Testis (tissue), 3 donors: ENCODE measurements around the gene NRSN1. TPM values are rescaled to one million over a fixed set of nuclear protein-coding genes. Genes with fewer than 3 reads are reported as not detected.
"Not testable (repeated sequence)": the region's sequence is repeated elsewhere in the genome, so short reads cannot be mapped to it uniquely, and the experiment has no call there.

Experiments
- DNase-seq: peaks from one replicate; pipeline ENCODE4 v3.0.0-alpha.2; 2019
- H3K27ac ChIP-seq, 2 donors: fragments of 200-600 bp; sonication (generic); one replicate each; pipeline ENCODE4 v1.5.1; 2019
- H3K27me3 ChIP-seq: fragments of 200-600 bp; sonication (generic); one replicate; pipeline ENCODE4 v1.5.1; 2019
- H3K36me3 ChIP-seq: fragments of 200-600 bp; sonication (generic); one replicate; pipeline ENCODE4 v1.5.1; 2017; ENCODE audit warnings: low read depth; ENCODE audit errors: missing control alignments
- H3K4me1 ChIP-seq: fragments of 200-600 bp; sonication (generic); one replicate; pipeline ENCODE4 v1.5.1; 2019
- H3K4me3 ChIP-seq, 2 donors: fragments of 200-600 bp; sonication (generic); one replicate each; pipeline ENCODE4 v1.5.1; 2017 to 2019
- H3K9me3 ChIP-seq: fragments of 200-600 bp; sonication (generic); one replicate; pipeline ENCODE4 v1.5.1; 2017
- POLR2A ChIP-seq: fragments of 450-650 bp; IDR thresholded peaks from one replicate; pipeline ENCODE4 v1.6.1; 2017; ENCODE audit warnings: antibody characterized with exemption, mild to moderate bottlenecking, moderate library complexity
- WGBS, 2 donors: methylation state at CpG; one replicate each; pipeline ENCODE4 v1.1.5; 2018; 5-methylcytosine and 5-hydroxymethylcytosine counted together
- intact Hi-C: fragments of 100-400 bp; cut with DNase I; formaldehyde crosslinking; loops from one replicate; pipeline ENCODE4 v1.15.1; 2023; ENCODE audit warnings: low total_unique reads
- polyA plus RNA-seq: library from polyadenylated mRNA; stranded (reverse); fragments of 350-450 nt; fragmentation: Illumina TruSeq; extraction: RNeasy Lipid Tissue Mini Kit (QIAGEN cat#74804); gene quantifications from one replicate; pipeline ENCODE4 v1.2.3, GENCODE V29; 2014; ENCODE audit warnings: low read depth, low replicate concordance; ENCODE audit not compliant: insufficient read depth
- total RNA-seq, 2 donors: library from RNA; depleted of rRNA; stranded (reverse); fragments of >200 nt; gene quantifications; one replicate each; pipeline ENCODE4 v1.2.3, GENCODE V29; 2016
- TF ChIP-seq, protein P1 (sequence below), 3 experiments: fragments of 450-650 bp in 2 of 3; fragments of 200-600 bp in 1 of 3; sonication (generic) in 1 of 3; IDR thresholded peaks; one replicate each; pipeline ENCODE4 v1.5.1; 2016 to 2019; ENCODE audit warnings: antibody characterized with exemption in 3 of 3, mild to moderate bottlenecking in 2 of 3, moderate library complexity in 1 of 3

The NRSN1 gene
- total and polyA plus RNA-seq, 3 donors from 2014 or later: 0.37 to 0.42 TPM; not detected in 1

DNA sequence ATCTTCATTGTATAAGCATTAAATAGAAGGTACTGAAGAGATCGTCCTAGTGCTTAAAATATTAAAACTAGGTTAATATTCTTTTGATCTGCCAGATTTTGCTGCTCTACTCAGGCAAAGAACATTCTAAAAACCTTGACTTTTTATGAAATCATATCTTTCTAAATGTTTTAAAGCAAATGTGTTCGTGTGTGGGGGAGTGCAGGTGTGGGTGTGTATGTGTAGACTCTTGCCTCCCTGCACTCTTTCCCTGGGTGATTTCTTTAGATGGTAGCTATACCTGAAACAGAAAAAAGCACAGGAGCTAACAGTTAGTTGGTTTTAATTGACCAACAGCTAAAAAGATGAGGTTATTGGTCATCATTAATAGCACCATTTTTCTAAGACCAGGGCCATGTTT is 5.7 kb downstream of the NRSN1 start:
- Histone ChIP-seq H3K9me3 (no peaks in the 10 kb centered on the region), H3K36me3 (no peaks in the 10 kb centered on the region), H3K4me1 (no peaks in the 10 kb centered on the region), H3K27me3 (no peaks in the 10 kb centered on the region), H3K4me3 (no peak overlapping the region), H3K27ac (no peak overlapping the region)
- WGBS, 2 donors: 69 to 81% methylated on average over 2 of the region's 2 CpGs
- no peak for TF ChIP-seq POLR2A
- TF ChIP-seq, protein P1, sequence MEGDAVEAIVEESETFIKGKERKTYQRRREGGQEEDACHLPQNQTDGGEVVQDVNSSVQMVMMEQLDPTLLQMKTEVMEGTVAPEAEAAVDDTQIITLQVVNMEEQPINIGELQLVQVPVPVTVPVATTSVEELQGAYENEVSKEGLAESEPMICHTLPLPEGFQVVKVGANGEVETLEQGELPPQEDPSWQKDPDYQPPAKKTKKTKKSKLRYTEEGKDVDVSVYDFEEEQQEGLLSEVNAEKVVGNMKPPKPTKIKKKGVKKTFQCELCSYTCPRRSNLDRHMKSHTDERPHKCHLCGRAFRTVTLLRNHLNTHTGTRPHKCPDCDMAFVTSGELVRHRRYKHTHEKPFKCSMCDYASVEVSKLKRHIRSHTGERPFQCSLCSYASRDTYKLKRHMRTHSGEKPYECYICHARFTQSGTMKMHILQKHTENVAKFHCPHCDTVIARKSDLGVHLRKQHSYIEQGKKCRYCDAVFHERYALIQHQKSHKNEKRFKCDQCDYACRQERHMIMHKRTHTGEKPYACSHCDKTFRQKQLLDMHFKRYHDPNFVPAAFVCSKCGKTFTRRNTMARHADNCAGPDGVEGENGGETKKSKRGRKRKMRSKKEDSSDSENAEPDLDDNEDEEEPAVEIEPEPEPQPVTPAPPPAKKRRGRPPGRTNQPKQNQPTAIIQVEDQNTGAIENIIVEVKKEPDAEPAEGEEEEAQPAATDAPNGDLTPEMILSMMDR (IDR thresholded peaks at IDR 0.05): no peak
- intact Hi-C loops: no loop called here
- no peak for DNase-seq

DNA sequence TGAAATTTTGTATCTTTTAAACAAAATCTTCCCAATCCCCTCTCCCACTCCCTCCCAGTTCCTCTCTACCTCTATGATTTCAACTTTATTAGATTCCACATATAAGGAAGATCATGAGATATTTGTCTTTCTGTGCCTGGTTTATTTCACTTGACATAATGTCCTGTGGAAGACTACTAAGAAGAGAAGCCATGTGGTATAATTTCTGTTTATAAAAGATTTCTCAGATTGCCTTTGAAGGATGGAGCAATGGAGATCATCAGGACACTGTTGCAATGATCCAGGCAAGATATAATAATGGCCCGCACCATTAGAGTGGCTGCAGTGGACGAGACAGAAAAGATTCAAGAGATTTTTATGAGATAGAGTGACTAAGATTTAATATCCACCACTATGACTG is 13.1 kb downstream of the NRSN1 start:
- 84 to 93% methylated on average over 2 of the region's 2 CpGs for WGBS, 2 donors
- H3K27me3 ChIP-seq: no peaks in the 10 kb centered on the region
- no peak for DNase-seq
- no peak overlapping the region for H3K4me3 ChIP-seq
- no peaks in the 10 kb centered on the region for H3K4me1 ChIP-seq
- no peaks in the 10 kb centered on the region for H3K36me3 ChIP-seq
- H3K9me3 ChIP-seq: no peaks in the 10 kb centered on the region
- no peak for TF ChIP-seq POLR2A
- TF ChIP-seq, protein P1 (IDR thresholded peaks at IDR 0.05): no peak
- no peak overlapping the region for H3K27ac ChIP-seq
- intact Hi-C loops: no loop called here

DNA sequence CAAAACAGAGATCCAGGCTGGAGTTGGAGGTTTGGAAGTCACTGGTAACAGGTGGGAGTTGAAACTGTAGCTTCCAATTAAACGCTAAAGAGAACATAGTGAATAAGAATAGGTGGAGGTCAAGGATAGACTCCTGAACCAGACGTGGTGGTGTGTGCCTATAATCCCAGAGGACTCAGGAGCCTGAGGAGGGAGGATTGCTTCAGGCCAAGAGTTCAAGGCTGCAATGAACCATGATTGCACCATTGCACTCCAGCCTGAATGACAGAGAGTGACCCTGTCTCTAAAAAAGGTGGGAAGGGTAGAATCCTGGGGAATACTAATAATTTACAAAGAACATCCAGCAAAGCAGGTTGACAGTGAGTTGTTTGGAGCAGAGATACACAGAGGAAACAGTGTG is 13.6 kb downstream of the NRSN1 start:
- Histone ChIP-seq H3K27ac (no peak overlapping the region), H3K4me1 (no peaks in the 10 kb centered on the region), H3K4me3 (no peak overlapping the region), H3K9me3 (no peaks in the 10 kb centered on the region), H3K27me3 (no peaks in the 10 kb centered on the region), H3K36me3 (no peaks in the 10 kb centered on the region)
- no peak for DNase-seq
- no peak for TF ChIP-seq POLR2A
- TF ChIP-seq, protein P1 (IDR thresholded peaks at IDR 0.05): no peak
- intact Hi-C loops: no loop called here
- 7 to 18% methylated on average over 2 of the region's 2 CpGs for WGBS, 2 donors

DNA sequence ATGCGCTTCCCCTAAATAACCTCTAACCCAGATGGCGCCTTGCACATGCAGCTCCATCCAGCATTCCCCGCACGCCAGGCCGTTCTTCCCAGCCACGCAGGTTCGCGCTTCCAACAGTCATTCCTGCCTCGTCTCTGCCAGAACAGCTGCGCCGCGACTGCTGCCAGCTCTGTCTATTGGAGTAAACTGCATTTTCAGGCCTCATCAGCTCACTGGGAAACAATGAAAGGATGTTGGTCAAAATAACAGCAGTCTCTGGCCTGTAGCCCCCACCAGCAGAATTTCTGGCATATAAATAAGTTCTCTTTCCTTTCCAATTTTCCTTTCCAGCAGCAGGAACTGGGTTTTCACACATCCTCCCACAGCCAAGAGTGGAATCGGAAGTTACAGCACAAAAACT is 14.6 kb downstream of the NRSN1 start:
- DNase-seq: peak; percentile 21
- 37 to 48% methylated on average over 13 of the region's 13 CpGs for WGBS, 2 donors
- TF ChIP-seq POLR2A: no peak
- no peaks in the 10 kb centered on the region for H3K9me3 ChIP-seq
- intact Hi-C loops: no loop called here
- no peaks in the 10 kb centered on the region for H3K36me3 ChIP-seq
- H3K4me1 ChIP-seq: no peaks in the 10 kb centered on the region
- no peak overlapping the region for H3K27ac ChIP-seq
- no peak overlapping the region for H3K4me3 ChIP-seq
- H3K27me3 ChIP-seq: no peaks in the 10 kb centered on the region

DNA sequence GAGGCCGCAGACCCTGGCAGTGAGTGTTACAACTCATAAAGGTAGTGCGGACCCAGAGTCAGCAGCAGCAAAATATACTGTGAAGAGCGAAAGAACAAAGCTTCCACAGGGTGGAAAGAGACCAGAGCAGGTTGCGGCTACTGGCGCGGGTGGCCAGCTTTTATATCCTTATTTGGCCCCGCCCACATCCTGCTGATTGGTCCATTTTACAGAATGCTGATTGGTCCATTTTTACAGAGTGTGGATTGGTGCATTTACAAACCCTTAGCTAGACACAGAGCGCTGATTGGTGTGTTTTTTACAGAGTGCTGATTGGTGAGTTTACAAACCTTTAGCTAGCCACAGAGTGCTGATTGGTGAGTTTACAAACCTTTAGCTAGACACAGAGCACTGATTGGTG is 16.7 kb downstream of the NRSN1 start:
- H3K9me3 ChIP-seq, intact Hi-C loops, H3K4me1 ChIP-seq, H3K27me3 ChIP-seq, H3K36me3 ChIP-seq, H3K27ac ChIP-seq: not testable (repeated sequence)
- DNase-seq: peak; percentile 68
- H3K4me3 ChIP-seq: peak overlapping the region in 1 of 2 donors; percentile 10
- WGBS, 2 donors: 73 to 84% methylated on average over 8 of the region's 8 CpGs

DNA sequence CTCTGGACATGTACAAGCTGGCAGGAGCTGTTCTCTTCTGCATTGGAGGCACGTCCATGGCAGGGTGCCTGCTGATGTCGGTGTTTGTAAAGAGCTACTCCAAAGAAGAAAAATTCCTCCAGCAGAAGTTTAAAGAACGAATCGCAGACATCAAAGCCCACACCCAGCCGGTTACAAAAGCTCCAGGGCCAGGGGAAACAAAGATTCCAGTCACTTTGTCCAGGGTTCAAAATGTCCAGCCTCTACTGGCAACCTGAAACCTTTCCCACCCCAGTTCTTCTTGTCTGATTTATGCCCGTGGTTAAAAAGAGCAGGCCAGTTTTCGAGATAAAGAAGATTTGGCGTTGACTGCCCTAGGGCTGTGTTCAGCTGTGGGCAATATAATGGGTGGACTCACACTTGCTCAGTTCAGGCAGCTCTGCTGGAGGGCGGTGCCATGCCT is 19.7 kb downstream of the NRSN1 start:
- H3K9me3 ChIP-seq: no peaks in the 10 kb centered on the region
- TF ChIP-seq, protein P1 (IDR thresholded peaks at IDR 0.05): no peak
- no peak for TF ChIP-seq POLR2A
- no peak for DNase-seq
- H3K27me3 ChIP-seq: no peaks in the 10 kb centered on the region
- WGBS, 2 donors: 71 to 74% methylated on average over 9 of the region's 9 CpGs
- no peaks in the 10 kb centered on the region for H3K4me1 ChIP-seq
- intact Hi-C loops: no loop called here
- no peaks in the 10 kb centered on the region for H3K36me3 ChIP-seq
- no peak overlapping the region for H3K27ac ChIP-seq
- no peak overlapping the region for H3K4me3 ChIP-seq
